Prostate gland (tissue), 2 donors: ENCODE measurements around the gene SLC39A13. TPM values are rescaled to one million over a fixed set of nuclear protein-coding genes. Genes with fewer than 3 reads are reported as not detected.

Experiments
- DNase-seq: peaks from one replicate; pipeline ENCODE4 v3.0.0-alpha.2; 2019; ENCODE audit warnings: low spot score
- H3K27ac ChIP-seq, 2 donors: fragments of 200-600 bp; sonication (generic); 2 replicates each; pipeline ENCODE4 v1.5.1; 2017 to 2019
- H3K27me3 ChIP-seq: fragments of 200-600 bp; sonication (generic); replicated peaks from 2 replicates; pipeline ENCODE4 v1.5.1; 2019; ENCODE audit not compliant: insufficient read depth
- H3K36me3 ChIP-seq, 2 donors: fragments of 200-600 bp; sonication (generic); 1 replicate in 1 of 2; 2 replicates in 1 of 2; pipeline versions ENCODE4 v1.5.1 to v1.8.1; 2017 to 2019
- H3K4me1 ChIP-seq: fragments of 200-600 bp; sonication (generic); replicated peaks from 2 replicates; pipeline ENCODE4 v1.5.1; 2019
- H3K4me3 ChIP-seq, 2 donors: fragments of 200-600 bp; sonication (generic); 2 replicates each; pipeline ENCODE4 v1.5.1; 2017 to 2019
- H3K9me3 ChIP-seq: fragments of 200-600 bp; sonication (generic); 2 replicates; pipeline ENCODE4 v1.5.1; 2017
- CTCF ChIP-seq, 4 experiments: fragments of 200-600 bp in 2 of 4; fragments of 450-650 bp in 2 of 4; sonication (generic) in 2 of 4; IDR thresholded peaks; 1 replicate in 3 of 4; 2 replicates in 1 of 4; pipeline ENCODE4 v1.5.1; 2016 to 2019; ENCODE audit warnings: antibody characterized with exemption in 4 of 4, mild to moderate bottlenecking in 2 of 4, moderate library complexity in 2 of 4
- POLR2A ChIP-seq: fragments of 450-650 bp; IDR thresholded peaks from one replicate; pipeline ENCODE4 v1.6.1; 2016; ENCODE audit warnings: antibody characterized with exemption, mild to moderate bottlenecking
- POLR2AphosphoS5 ChIP-seq: sonication (generic); formaldehyde crosslinking; IDR thresholded peaks from one replicate; pipeline ENCODE4 v1.6.1; 2017; ENCODE audit warnings: antibody characterized with exemption
- WGBS: methylation state at CpG from one replicate; pipeline ENCODE4 v1.1.5; 2018; 5-methylcytosine and 5-hydroxymethylcytosine counted together
- intact Hi-C: fragments of 100-400 bp; cut with DNase I; formaldehyde crosslinking; loops from one replicate; pipeline ENCODE4 v1.14.2; 2022
- total RNA-seq, 2 donors: library from RNA; depleted of rRNA; stranded (reverse); fragments of >200 nt; gene quantifications; one replicate each; pipeline ENCODE4 v1.1.0, GENCODE V29; 2016

The SLC39A13 gene
- total RNA-seq, 2 donors from 2014 or later: 53.1 to 93.7 TPM

- no peak for DNase-seq
- H3K36me3 ChIP-seq: no peaks in the 10 kb centered on the region
- no peak for TF ChIP-seq POLR2A
- no peak for TF ChIP-seq POLR2AphosphoS5
- TF ChIP-seq CTCF (IDR thresholded peaks at IDR 0.05): no peak
- no peaks in the 10 kb centered on the region for H3K9me3 ChIP-seq
- no peak overlapping the region for H3K4me3 ChIP-seq
- WGBS: 91% methylated on average over 1 of the region's 1 CpG
- H3K27ac ChIP-seq: no peak overlapping the region
- no peaks in the 10 kb centered on the region for H3K27me3 ChIP-seq
- intact Hi-C loops: no loop called here
- peaks cover 6% of the 10 kb centered on the region for H3K4me1 ChIP-seq
Observed at GRCh38 chr11:47398551-47398950, 9.8 kb upstream of the SLC39A13 start.

- H3K9me3 ChIP-seq: no peaks in the 10 kb centered on the region
- intact Hi-C loops: loop anchor here (10.0 kb wide), 1 partner anchor 155 kb away; the partner anchor contains the start of gene CELF1
- TF ChIP-seq CTCF (IDR thresholded peaks at IDR 0.05) (no peak), POLR2A (peak; percentile 36), POLR2AphosphoS5 (no peak)
- H3K4me1 ChIP-seq: peaks cover 6% of the 10 kb centered on the region
- H3K4me3 ChIP-seq: peak overlapping the region; percentile 42 to 53
- WGBS: 5% methylated on average over 21 of the region's 47 CpGs
- no peak for DNase-seq
- H3K36me3 ChIP-seq: no peaks in the 10 kb centered on the region
- H3K27me3 ChIP-seq: no peaks in the 10 kb centered on the region
- peak overlapping the region; percentile 79 to 81 for H3K27ac ChIP-seq
Observed at GRCh38 chr11:47399860-47400767, 8.3 kb upstream of the SLC39A13 start.

- TF ChIP-seq CTCF (IDR thresholded peaks at IDR 0.05) (no peak), POLR2A (no peak), POLR2AphosphoS5 (no peak)
- WGBS: 17% methylated on average over 8 of the region's 8 CpGs
- no peak for DNase-seq
- Histone ChIP-seq H3K4me3 (peak overlapping the region in 1 of 2 donors; percentile 53), H3K27ac (peak overlapping the region; percentile 79 to 81), H3K36me3 (no peaks in the 10 kb centered on the region), H3K27me3 (no peaks in the 10 kb centered on the region), H3K4me1 (peaks cover 6% of the 10 kb centered on the region), H3K9me3 (no peaks in the 10 kb centered on the region)
- intact Hi-C loops: loop anchor here (10.0 kb wide), 1 partner anchor 154 kb away; the partner anchor contains the start of gene CELF1
Observed at GRCh38 chr11:47400768-47401279, 7.6 kb upstream of the SLC39A13 start.

- peaks cover 6% of the 10 kb centered on the region for H3K4me1 ChIP-seq
- no peaks in the 10 kb centered on the region for H3K36me3 ChIP-seq
- no peak for DNase-seq
- no peak overlapping the region for H3K4me3 ChIP-seq
- no peaks in the 10 kb centered on the region for H3K27me3 ChIP-seq
- 71% methylated on average over 4 of the region's 4 CpGs for WGBS
- TF ChIP-seq CTCF (IDR thresholded peaks at IDR 0.05) (no peak), POLR2AphosphoS5 (no peak), POLR2A (no peak)
- H3K27ac ChIP-seq: no peak overlapping the region
- H3K9me3 ChIP-seq: no peaks in the 10 kb centered on the region
- intact Hi-C loops: loop anchor here (10.0 kb wide), 1 partner anchor 152 kb away; the partner anchor contains the start of gene CELF1
Observed at GRCh38 chr11:47403135-47403534, 5.3 kb upstream of the SLC39A13 start.
